Measurements from ENCODE around the gene FNDC8. TPM values are rescaled to one million over a fixed set of nuclear protein-coding genes. Genes with fewer than 3 reads are reported as not detected.

The FNDC8 gene
- total and polyA plus RNA-seq, 9 of the 15 experiments (the other 6 are each of a cell fraction or from before 2014, with no cell fraction given): 0.04 TPM; not detected in 8

GRCh38 chr17:35164716-35165115 is 43.3 kb downstream of the FNDC8 start:
- Histone ChIP-seq H3K27ac (ENCODE audit: extremely low read depth, low read depth, low read length) (no peak overlapping the region), H2AFZ (ENCODE audit: low read depth, low read length) (no peak overlapping the region), H3K4me2 (ENCODE audit: insufficient read depth, low read length) (no peak overlapping the region), H3K4me3 (no peak overlapping the region), H3K9ac (ENCODE audit: insufficient read depth in 1 of 2, low read depth in 2 of 2, low read length in 2 of 2) (no peak overlapping the region), H3K27me3 (ENCODE audit: control insufficient read depth in 2 of 2, insufficient read depth in 2 of 2, low read length in 2 of 2) (peaks cover 26 to 49% of the 10 kb centered on the region in 2 experiments), H3K9me1 (ENCODE audit: control insufficient read depth, insufficient read depth, low read length) (no peaks in the 10 kb centered on the region), H4K20me1 (replicated peaks; ENCODE audit: control insufficient read depth, insufficient read depth, low read length) (no peaks in the 10 kb centered on the region), H3K79me2 (ENCODE audit: control insufficient read depth, insufficient read depth, low read length) (no peaks in the 10 kb centered on the region), H3K36me3 (ENCODE audit: control insufficient read depth, insufficient read depth, low read length) (no peaks in the 10 kb centered on the region), H3K4me1 (replicated peaks in 1 of 2; ENCODE audit: control insufficient read depth in 2 of 2, insufficient read depth in 2 of 2, low read length in 2 of 2) (no peaks in the 10 kb centered on the region; a peak in 1 of 5 replicates), H3K9me3 (replicated peaks; ENCODE audit: control insufficient read depth, insufficient read depth, low read depth, low read length) (no peaks in the 10 kb centered on the region)
- WGBS (ENCODE audit: insufficient coverage, low coverage, missing lambda C conversion rate): 0% methylated on average over 4 of the region's 5 CpGs
- BruUV-seq (replicated peaks): no TSS peak
- intact Hi-C loops (cut with micrococcal nuclease) (no loop called here), in situ Hi-C loops (cut with MboI) (loop anchor here (10.0 kb wide), 1 partner anchor 590 kb away; the partner anchor contains the start of gene GAS2L2)
- FAIRE-seq: no peak
- no peak for ATAC-seq
- DNase-seq (ENCODE audit: extremely low read depth in 1 of 4, low spot score in 3 of 4): no peak
- ChIA-PET CTCF (ENCODE audit: low intra/inter-chr PET ratio) (no interaction called here), POLR2A (no interaction called here)
- TF ChIP-seq MYC (IDR thresholded peaks at IDR 0.05; ENCODE audit: low read depth, low read length) (no peak), MYC (CRISPR knock-in tag; IDR thresholded peaks at IDR 0.05; ENCODE audit: borderline replicate concordance, low read depth) (no peak), ZNF518B (CRISPR knock-in tag; IDR thresholded peaks at IDR 0.05) (no peak), RBM25 (IDR thresholded peaks at IDR 0.05; ENCODE audit: low read depth, low read length, severe bottlenecking) (no peak), DACH1 (IDR thresholded peaks at IDR 0.05; ENCODE audit: partially characterized antibody) (no peak), CGGBP1 (CRISPR knock-in tag; IDR thresholded peaks at IDR 0.05) (no peak), MYNN (IDR thresholded peaks at IDR 0.05) (no peak), MYNN (CRISPR knock-in tag; IDR thresholded peaks at IDR 0.05) (no peak), ZNF280B (CRISPR knock-in tag; IDR thresholded peaks at IDR 0.05) (no peak), SUPT5H (IDR thresholded peaks at IDR 0.05) (no peak), POLR2B (IDR thresholded peaks at IDR 0.05; ENCODE audit: low read depth, partially characterized antibody) (no peak), GMEB1 (CRISPR knock-in tag; IDR thresholded peaks at IDR 0.05) (no peak), ELK1 (CRISPR knock-in tag; IDR thresholded peaks at IDR 0.05) (no peak), GTF2E2 (tag; IDR thresholded peaks at IDR 0.05) (no peak), NFRKB (IDR thresholded peaks at IDR 0.05; ENCODE audit: low read depth) (no peak), ELF2 (CRISPR knock-in tag; IDR thresholded peaks at IDR 0.05) (no peak)
